H9 (cell line): ENCODE results near the gene IFFO2. TPM values are rescaled to one million over a fixed set of nuclear protein-coding genes. Genes with fewer than 3 reads are reported as not detected.

Experiments
- DNase-seq: peaks from one replicate; pipeline ENCODE4 v3.0.0-alpha.2; 2017
- H2AFZ ChIP-seq: one replicate; pipeline ENCODE4 v1.6.1; 2013; ENCODE audit warnings: mild to moderate bottlenecking, low read length, control low read depth, moderate library complexity
- H2AK5ac ChIP-seq: 2 replicates; pipeline ENCODE4 v1.6.1; 2013; ENCODE audit warnings: low read length, control low read depth, mixed read lengths; ENCODE audit not compliant: insufficient read length
- H2BK120ac ChIP-seq: one replicate; pipeline ENCODE4 v1.6.1; 2013; ENCODE audit warnings: low read depth, mild to moderate bottlenecking, low read length, control low read depth, inconsistent platforms; ENCODE audit not compliant: poor library complexity, severe bottlenecking
- H2BK12ac ChIP-seq: 2 replicates; pipeline ENCODE4 v1.6.1; 2013; ENCODE audit warnings: low read length, control low read depth, mixed read lengths, low read depth; ENCODE audit not compliant: insufficient read length
- H2BK15ac ChIP-seq: 2 replicates; pipeline ENCODE4 v1.6.1; 2013; ENCODE audit warnings: low read depth, low read length, control low read depth
- H2BK20ac ChIP-seq: one replicate; pipeline ENCODE4 v1.6.1; 2013; ENCODE audit warnings: low read depth, mild to moderate bottlenecking, low read length, control low read depth, inconsistent platforms; ENCODE audit not compliant: poor library complexity, severe bottlenecking
- H2BK5ac ChIP-seq: 2 replicates; pipeline ENCODE4 v1.6.1; 2013; ENCODE audit warnings: low read length, control low read depth, mixed read lengths; ENCODE audit not compliant: insufficient read length
- H3K14ac ChIP-seq: 2 replicates; pipeline ENCODE4 v1.6.1; 2013; ENCODE audit warnings: low read length, control low read depth; ENCODE audit not compliant: insufficient read depth
- H3K18ac ChIP-seq: 2 replicates; pipeline ENCODE4 v1.6.1; 2013; ENCODE audit warnings: low read depth, mild to moderate bottlenecking, mixed read lengths, low read length, control low read depth; ENCODE audit not compliant: insufficient read length
- H3K23ac ChIP-seq: 2 replicates; pipeline ENCODE4 v1.6.1; 2013; ENCODE audit warnings: low read length, control low read depth, mixed read lengths, low read depth; ENCODE audit not compliant: insufficient read length
- H3K23me2 ChIP-seq: 2 replicates; pipeline ENCODE4 v1.6.1; 2013; ENCODE audit warnings: low read depth, mild to moderate bottlenecking, mixed read lengths, low read length, control low read depth; ENCODE audit not compliant: insufficient read length, poor library complexity, severe bottlenecking
- H3K27ac ChIP-seq: 2 replicates; pipeline ENCODE4 v1.5.1; 2013; ENCODE audit warnings: low read length, control low read depth, mixed read lengths, low read depth; ENCODE audit not compliant: insufficient read length
- H3K27me3 ChIP-seq: 2 replicates; pipeline ENCODE4 v1.6.1; 2013; ENCODE audit warnings: low read length, control low read depth, inconsistent platforms; ENCODE audit not compliant: insufficient read depth
- H3K4ac ChIP-seq: 2 replicates; pipeline ENCODE4 v1.6.1; 2013; ENCODE audit warnings: low read depth, mild to moderate bottlenecking, control low read depth, inconsistent platforms, low read length, moderate library complexity
- H3K4me1 ChIP-seq: 2 replicates; pipeline ENCODE4 v1.6.1; 2013; ENCODE audit warnings: low read length, control low read depth, inconsistent platforms; ENCODE audit not compliant: insufficient read depth
- H3K4me2 ChIP-seq: 2 replicates; pipeline ENCODE4 v1.6.1; 2013; ENCODE audit warnings: low read length, control low read depth, mixed read lengths; ENCODE audit not compliant: insufficient read length, insufficient read depth
- H3K56ac ChIP-seq: 2 replicates; pipeline ENCODE4 v1.6.1; 2013; ENCODE audit warnings: low read depth, mild to moderate bottlenecking, mixed read lengths, low read length, control low read depth; ENCODE audit not compliant: insufficient read length
- H3K79me1 ChIP-seq: 2 replicates; pipeline ENCODE4 v1.6.1; 2013; ENCODE audit warnings: low read depth, mild to moderate bottlenecking, moderate library complexity, low read length, control low read depth, inconsistent platforms; ENCODE audit not compliant: insufficient read depth, poor library complexity, severe bottlenecking
- H3K79me2 ChIP-seq: 2 replicates; pipeline ENCODE4 v1.6.1; 2013; ENCODE audit warnings: low read length, control low read depth, inconsistent platforms; ENCODE audit not compliant: insufficient read depth
- H3K9ac ChIP-seq: 2 replicates; pipeline ENCODE4 v1.6.1; 2013; ENCODE audit warnings: low read length, control low read depth, mixed read lengths; ENCODE audit not compliant: insufficient read length; ENCODE audit errors: extremely low read depth
- H3K9me3 ChIP-seq: one replicate; pipeline ENCODE4 v1.6.1; 2013; ENCODE audit warnings: low read depth, low read length, inconsistent platforms; ENCODE audit not compliant: control insufficient read depth
- H3T11ph ChIP-seq: one replicate; pipeline ENCODE4 v1.6.1; 2013; ENCODE audit warnings: mild to moderate bottlenecking, low read length, control low read depth, inconsistent platforms
- H4K20me1 ChIP-seq: one replicate; pipeline ENCODE4 v1.6.1; 2013; ENCODE audit not compliant: control insufficient read depth, insufficient read length, insufficient read depth
- H4K5ac ChIP-seq: 2 replicates; pipeline ENCODE4 v1.6.1; 2013; ENCODE audit warnings: low read depth, mild to moderate bottlenecking, mixed read lengths, low read length, control low read depth; ENCODE audit not compliant: insufficient read length
- H4K8ac ChIP-seq: replicated peaks from 2 replicates; pipeline ENCODE4 v1.6.1; 2013; ENCODE audit warnings: low read length, control low read depth, mixed read lengths, low read depth; ENCODE audit not compliant: insufficient read length
- H4K91ac ChIP-seq: 2 replicates; pipeline ENCODE4 v1.6.1; 2013; ENCODE audit warnings: low read depth, mild to moderate bottlenecking, moderate library complexity, mixed read lengths, low read length, control low read depth; ENCODE audit not compliant: insufficient read length
- H3K27ac Mint-ChIP-seq, 3 experiments: 2 replicates in 2 of 3; 3 replicates in 1 of 3; pipeline ENCODE4 v1.8.0; 2020 to 2021; ENCODE audit warnings: mixed read lengths in 3 of 3, mild to moderate bottlenecking in 1 of 3, moderate library complexity in 1 of 3
- H3K27me3 Mint-ChIP-seq: 2 replicates; pipeline ENCODE4 v1.8.0; 2021; ENCODE audit warnings: low read depth, mild to moderate bottlenecking, moderate library complexity, mixed read lengths
- H3K36me3 Mint-ChIP-seq, 3 experiments: 2 replicates in 2 of 3; 3 replicates in 1 of 3; pipeline ENCODE4 v1.8.0; 2020 to 2021; ENCODE audit warnings: low read depth in 3 of 3, mixed read lengths in 3 of 3; ENCODE audit not compliant: insufficient read depth in 1 of 3
- H3K4me1 Mint-ChIP-seq, 2 experiments: 2 replicates each; pipeline ENCODE4 v1.8.0; 2020; ENCODE audit warnings: mixed read lengths in 2 of 2
- H3K4me3 Mint-ChIP-seq, 2 experiments: 2 replicates in 1 of 2; 3 replicates in 1 of 2; pipeline ENCODE4 v1.8.0; 2020 to 2021; ENCODE audit warnings: mild to moderate bottlenecking in 2 of 2, mixed read lengths in 2 of 2, moderate library complexity in 1 of 2
- H3K9me3 Mint-ChIP-seq, 2 experiments: 2 replicates in 1 of 2; 3 replicates in 1 of 2; pipeline ENCODE4 v1.8.0; 2020; ENCODE audit warnings: mild to moderate bottlenecking in 2 of 2, mixed read lengths in 2 of 2, moderate library complexity in 1 of 2
- WGBS: extraction: QIAGEN DNeasy Blood & Tissue Kit; methylation state at CpG from one replicate; pipeline ENCODE4 v1.1.7; 2013; ENCODE audit warnings: missing lambda C conversion rate, low lambda C conversion rate, mixed read lengths; ENCODE audit not compliant: insufficient read length; ENCODE audit errors: extremely low coverage; 5-methylcytosine and 5-hydroxymethylcytosine counted together
- total RNA-seq: library from RNA; stranded (reverse); gene quantifications from 2 replicates; pipeline ENCODE4 v1.2.1, GENCODE V29; 2021
- TF ChIP-seq, protein P1 (sequence below): fragments of 200-600 bp; sonication (generic); conservative IDR thresholded peaks from 3 replicates; pipeline ENCODE4 v1.8.0; 2021; ENCODE audit warnings: antibody characterized with exemption, mild to moderate bottlenecking

IFFO2 gene
- total RNA-seq, 1 experiment from 2014 or later = 3.6 TPM

DNA sequence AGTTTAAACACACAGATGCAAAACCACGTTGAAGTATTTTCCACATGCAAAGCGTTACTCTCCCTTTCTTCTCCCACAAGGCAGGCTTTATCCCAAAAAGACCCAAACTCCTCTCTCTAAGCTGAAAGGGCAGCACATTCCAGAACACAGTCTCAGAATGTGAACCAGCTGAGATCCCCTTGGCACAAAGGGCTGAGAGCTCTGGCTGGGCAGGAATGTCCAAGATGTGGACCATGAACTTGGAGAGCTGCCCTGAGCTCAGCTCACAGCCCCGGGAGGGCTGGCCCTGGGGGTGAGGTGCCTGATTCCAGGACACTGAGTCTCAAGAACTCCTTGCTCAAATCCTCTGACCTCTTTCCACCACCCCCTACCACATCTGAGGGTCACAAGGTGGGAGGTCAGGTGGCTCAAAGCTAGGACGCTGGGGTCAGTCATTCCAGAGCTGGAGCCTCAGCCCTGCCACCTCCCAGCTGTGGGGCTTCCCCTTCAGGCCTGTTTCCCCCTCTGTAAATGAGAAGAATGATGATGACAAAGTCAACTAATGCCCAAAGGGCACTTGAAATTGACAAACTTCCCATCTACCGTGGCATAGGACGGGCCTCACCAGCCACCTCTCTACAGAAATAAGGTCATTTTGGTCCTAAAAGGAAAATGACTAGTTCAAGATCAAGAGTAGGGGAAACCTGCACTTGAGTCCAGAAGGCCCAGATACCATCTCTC, 65.6 kb downstream of the IFFO2 start:
- no peak overlapping the region for H3T11ph ChIP-seq
- Mint-ChIP-seq H3K27ac (peak overlapping the region in 1 of 3 experiments; percentile 18; a peak in 2 of 7 replicates), H3K36me3 (peaks cover 2 to 8% (median 7%) of the 10 kb centered on the region in 3 experiments; a peak in 5 of 7 replicates), H3K9me3 (no peaks in the 10 kb centered on the region), H3K4me3 (no peak overlapping the region), H3K27me3 (no peaks in the 10 kb centered on the region; the same call in 1 of the 2 replicates), H3K4me1 (peaks cover 0 to 3% of the 10 kb centered on the region in 2 experiments; a peak in 1 of 4 replicates)
- no peak overlapping the region for H3K27ac ChIP-seq
- H3K4ac ChIP-seq = no peak overlapping the region
- H3K4me1 ChIP-seq = no peaks in the 10 kb centered on the region
- no peak overlapping the region for H3K4me2 ChIP-seq
- H2AK5ac ChIP-seq = no peak overlapping the region
- no peak overlapping the region for H4K91ac ChIP-seq
- H3K56ac ChIP-seq = no peak overlapping the region
- H2BK12ac ChIP-seq = no peak overlapping the region
- H3K9me3 ChIP-seq = no peaks in the 10 kb centered on the region
- no peak overlapping the region for H2BK5ac ChIP-seq
- no peaks in the 10 kb centered on the region for H4K20me1 ChIP-seq
- H3K23ac ChIP-seq = no peak overlapping the region
- H4K8ac ChIP-seq = no peak overlapping the region
- no peak overlapping the region for H3K9ac ChIP-seq
- no CpG with 5 or more reads among the region's 6 CpGs for WGBS
- no peaks in the 10 kb centered on the region for H3K79me1 ChIP-seq
- no peaks in the 10 kb centered on the region for H3K79me2 ChIP-seq
- no peaks in the 10 kb centered on the region for H3K27me3 ChIP-seq
- H3K18ac ChIP-seq = no peak overlapping the region
- no peak for DNase-seq
- H3K14ac ChIP-seq = no peak overlapping the region
- TF ChIP-seq, protein P1, sequence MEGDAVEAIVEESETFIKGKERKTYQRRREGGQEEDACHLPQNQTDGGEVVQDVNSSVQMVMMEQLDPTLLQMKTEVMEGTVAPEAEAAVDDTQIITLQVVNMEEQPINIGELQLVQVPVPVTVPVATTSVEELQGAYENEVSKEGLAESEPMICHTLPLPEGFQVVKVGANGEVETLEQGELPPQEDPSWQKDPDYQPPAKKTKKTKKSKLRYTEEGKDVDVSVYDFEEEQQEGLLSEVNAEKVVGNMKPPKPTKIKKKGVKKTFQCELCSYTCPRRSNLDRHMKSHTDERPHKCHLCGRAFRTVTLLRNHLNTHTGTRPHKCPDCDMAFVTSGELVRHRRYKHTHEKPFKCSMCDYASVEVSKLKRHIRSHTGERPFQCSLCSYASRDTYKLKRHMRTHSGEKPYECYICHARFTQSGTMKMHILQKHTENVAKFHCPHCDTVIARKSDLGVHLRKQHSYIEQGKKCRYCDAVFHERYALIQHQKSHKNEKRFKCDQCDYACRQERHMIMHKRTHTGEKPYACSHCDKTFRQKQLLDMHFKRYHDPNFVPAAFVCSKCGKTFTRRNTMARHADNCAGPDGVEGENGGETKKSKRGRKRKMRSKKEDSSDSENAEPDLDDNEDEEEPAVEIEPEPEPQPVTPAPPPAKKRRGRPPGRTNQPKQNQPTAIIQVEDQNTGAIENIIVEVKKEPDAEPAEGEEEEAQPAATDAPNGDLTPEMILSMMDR = no peak
- no peak overlapping the region for H2AFZ ChIP-seq
- H2BK120ac ChIP-seq = no peak overlapping the region
- no peaks in the 10 kb centered on the region for H3K23me2 ChIP-seq
- H2BK20ac ChIP-seq = no peak overlapping the region
- no peak overlapping the region for H4K5ac ChIP-seq
- no peak overlapping the region for H2BK15ac ChIP-seq
